ENCODE measurements around the gene ZFP62.

ZFP62 gene

DNA sequence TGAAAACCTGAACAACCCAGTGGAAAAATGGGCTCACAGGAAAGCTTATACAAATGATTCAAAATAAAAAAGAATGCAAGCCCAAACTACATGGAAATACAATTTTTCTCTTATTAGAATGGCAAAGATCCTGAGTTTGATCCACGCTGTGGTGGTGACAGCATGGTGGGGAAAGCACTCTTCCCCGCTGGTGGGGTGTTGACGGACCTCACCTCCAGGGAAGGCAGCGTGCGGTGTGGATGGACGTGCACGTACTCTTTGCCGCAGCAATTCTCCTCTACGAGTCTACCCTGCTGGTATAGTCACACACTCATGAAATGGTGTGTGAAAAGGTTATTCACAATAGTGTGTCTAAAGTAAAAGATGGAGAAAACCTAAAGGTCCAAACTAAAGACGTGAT lies 5.9 kb upstream of the ZFP62 start:
- no peak for DNase-seq

DNA sequence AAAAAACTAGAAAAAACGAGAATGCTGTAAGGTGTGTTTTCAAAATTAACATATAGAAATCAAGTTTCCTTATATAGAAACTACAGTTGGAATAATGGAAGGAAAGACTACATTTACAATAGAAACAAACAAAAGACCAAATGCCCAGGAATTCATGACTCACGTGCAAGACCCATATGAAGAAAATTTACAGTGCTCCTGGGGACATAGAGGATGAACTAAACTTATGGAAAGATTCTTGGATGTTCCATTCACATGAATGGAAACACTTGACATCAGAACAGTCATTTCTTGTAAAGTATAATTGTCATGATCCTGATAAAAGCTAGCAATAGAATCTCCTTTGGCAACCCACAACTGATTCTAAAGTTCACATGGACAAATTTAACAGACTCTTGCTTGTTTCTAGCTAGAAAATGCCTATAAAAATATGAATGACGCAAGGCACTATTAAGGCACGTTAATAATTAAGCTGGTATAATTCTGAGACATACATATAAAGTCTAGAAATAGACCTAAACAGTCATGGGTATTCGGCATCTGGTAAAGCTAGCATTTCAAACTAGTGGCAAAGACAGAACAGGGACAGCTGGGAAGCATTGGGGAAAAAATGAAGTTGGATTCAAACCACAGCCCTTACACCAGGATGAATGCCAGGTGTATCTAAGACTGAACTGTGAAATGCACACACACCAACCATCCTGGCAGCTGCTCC lies 5.1 kb upstream of the ZFP62 start:
- DNase-seq, result no peak

DNA sequence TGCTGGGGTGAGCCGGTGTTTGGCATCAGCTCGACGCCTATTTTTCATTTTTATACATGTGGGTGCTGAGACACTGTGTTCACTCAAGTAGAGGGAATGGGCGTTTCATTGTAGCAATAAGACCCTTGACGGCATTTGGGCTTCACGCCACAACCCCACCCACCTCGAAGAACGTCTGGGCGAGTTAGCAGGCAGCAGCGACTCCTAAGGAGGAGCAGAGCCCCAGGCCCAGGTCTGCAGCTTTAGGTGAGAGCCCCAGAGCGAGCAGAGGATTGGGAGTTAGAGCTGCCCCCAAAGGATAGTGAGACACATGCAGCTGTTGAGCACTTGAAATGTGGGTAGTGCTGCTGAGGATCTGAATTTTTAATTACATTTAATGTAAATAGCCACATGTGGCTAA lies 1.6 kb upstream of the ZFP62 start:
- no peak for DNase-seq

DNA sequence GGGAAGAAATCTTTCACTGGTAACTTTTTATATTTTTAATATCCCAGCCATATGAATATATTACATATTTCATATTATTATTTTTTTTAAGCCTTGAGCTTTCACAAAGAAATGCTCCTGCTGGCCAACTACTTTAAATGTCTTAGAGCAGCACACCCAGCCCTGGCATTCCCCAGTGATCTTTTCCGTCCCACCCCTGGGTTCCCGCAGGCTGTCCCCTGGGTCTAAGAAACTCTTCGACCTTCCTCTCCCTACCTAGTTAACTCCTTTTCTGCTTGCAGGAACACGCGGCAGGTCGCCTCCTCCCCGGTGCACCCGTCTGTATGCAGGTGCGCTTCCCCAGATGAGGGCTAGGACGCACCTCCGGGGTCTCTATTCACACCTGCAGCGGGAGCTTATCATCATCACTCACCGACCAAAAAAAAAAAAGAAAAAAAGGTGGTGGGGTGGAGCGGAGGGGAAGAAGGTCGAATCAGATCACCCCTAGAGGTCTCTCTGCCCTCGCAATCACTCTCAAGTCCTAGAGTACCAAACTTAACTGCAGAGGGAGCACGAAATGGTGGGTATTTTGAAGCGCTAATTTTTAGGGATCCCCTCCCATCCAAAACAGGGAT lies 696 bp downstream of the ZFP62 start:
- DNase-seq, result no peak

DNA sequence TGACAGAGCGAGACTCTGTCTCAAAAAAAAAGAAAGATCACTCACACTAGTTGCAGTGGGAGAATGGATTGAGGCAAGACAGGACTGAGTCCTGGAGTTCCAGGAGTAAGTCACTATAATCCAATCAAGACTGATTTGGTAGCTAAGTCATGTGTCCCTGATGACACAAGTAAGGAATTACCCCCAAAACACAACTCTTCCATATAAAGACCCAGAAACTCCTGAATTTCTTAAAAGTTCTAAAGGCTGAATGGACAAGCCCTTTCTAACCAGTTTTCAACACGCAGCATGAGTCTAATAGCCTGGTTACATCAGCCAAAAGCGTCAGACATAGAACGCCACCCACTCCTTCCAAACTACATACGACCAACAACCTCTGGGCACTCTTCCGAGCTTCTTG lies 2.5 kb downstream of the ZFP62 start:
- DNase-seq, result no peak

DNA sequence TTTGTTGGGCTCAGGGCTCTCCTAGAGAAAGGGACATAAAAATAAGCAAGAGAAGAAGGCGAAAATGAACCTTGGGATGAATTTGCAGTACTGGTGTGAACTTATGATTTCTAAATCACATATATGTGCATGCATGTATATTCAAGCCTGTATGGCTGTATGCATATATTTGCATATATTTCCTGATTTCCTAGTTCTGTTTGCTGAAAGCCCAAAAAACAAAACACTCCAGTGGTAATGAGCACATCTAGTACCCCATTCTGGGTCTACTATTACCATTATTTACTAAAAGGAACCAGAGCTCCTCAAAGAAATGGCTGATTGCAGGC lies 7.3 kb downstream of the ZFP62 start:
- no peak for DNase-seq

DNA sequence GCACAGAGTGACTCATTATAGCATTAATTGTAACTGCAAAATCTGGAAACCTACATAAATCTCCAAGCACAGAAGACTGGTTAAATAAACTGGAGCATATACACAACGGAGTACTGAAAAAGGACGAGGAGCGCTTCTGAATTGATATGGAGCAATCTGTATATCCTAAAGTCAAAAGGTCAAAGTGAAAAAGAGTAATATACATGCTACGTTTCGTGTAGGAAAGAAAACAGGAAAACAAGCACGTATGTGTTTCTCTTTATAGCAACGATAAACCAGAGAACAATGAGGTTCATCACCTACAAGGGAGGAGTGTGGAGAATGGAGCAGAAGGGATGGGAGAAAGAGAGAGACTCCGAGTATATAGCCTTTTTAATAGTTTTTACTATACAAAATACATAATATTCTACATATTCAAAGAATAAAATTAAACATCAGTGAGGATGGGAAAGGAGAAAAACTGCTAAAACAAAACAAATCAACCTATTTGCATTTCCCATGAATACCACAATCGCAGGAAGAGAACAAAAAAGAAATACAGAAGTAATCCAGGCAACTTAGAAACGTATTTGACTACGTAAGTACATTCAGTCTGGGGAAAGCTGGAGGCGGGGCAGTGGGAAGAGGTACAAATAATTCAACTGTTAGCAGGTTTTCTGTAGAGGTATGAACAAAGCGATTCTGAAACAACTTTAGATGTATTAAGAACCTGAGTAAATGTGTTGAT lies 7.8 kb downstream of the ZFP62 start:
- no peak for DNase-seq

DNA sequence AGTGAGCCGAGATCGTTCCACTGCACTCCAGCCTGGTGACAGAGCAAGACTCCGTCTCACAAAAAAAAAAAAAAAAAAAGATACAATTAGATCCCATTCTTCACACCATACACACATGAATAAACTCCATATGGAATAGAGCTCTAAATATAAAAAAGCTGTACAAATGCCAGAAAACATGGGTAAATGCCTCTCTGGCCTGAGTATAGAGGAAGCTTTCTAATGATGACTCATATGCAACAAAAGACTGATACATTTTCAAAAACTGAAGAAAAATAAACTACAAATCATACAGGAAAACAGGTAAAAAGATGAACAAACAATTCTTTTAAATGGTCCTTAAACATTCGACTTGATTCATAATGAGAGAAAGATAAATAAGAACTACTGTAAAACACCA lies 8.6 kb downstream of the ZFP62 start:
- DNase-seq, result no peak

DNA sequence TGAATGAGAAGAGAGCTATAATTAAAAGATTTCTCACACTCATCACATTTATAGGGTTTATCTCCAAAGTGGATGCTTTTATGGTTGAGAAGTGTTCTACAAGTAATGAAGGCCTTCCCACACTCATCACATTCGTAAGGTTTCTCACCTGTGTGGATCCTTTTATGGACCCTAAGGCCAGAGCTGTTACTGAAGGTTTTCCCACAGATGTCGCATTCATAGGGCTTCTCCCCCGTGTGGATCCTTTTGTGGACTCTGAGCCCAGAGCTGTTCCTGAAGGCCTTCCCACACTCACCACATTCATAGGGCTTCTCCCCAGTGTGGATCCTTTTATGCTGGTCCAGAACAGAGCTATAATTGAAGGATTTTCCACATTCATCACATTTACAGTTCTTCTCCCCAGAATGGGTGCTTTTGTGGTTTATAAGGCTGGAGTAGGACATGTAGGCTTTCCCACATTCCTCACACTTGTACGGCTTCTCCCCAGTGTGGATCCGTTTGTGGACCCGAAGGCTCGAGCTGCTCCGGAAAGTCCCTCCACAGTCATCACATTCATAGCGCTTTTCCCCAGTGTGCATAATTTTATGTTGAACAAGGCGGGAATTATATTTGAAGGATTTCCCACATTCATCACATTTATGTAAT lies 10.5 kb downstream of the ZFP62 start:
- no peak for DNase-seq

DNA sequence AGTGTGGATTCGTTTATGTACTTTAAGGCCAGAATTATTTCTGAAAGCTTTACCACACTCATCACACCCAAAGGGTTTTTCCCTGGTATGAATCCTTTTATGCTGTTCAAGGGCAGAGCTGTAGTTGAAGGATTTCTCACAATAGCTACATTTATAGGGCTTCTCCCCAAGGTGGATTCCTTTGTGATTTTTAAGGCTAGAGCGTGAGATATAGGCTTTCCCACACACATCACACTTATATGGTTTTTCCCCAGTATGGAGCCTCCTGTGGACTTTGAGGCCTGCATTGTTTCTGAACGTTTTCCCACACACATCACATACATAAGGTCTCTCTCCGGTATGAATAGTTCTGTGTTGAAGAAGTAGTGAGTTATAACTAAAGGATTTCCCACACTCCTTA lies 11.2 kb downstream of the ZFP62 start:
- DNase-seq, result no peak

DNA sequence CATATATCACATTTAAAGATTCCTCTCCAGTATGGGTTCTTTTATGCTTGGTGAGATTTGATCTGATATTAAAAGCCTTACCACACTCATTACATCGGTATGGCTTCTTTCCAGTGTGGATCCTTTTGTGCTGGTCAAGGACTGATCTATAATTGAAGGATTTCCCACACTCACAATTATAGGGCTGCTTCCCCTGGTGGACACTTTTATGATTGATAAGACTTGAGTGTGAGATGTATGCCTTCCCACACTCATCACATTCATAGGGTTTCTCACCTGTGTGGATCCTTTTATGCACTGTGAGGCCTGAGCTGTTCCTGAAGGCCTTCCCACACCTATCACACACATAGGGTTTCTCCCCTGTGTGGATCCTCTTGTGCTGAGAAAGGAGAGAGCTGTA lies 12.2 kb downstream of the ZFP62 start:
- DNase-seq, result no peak

DNA sequence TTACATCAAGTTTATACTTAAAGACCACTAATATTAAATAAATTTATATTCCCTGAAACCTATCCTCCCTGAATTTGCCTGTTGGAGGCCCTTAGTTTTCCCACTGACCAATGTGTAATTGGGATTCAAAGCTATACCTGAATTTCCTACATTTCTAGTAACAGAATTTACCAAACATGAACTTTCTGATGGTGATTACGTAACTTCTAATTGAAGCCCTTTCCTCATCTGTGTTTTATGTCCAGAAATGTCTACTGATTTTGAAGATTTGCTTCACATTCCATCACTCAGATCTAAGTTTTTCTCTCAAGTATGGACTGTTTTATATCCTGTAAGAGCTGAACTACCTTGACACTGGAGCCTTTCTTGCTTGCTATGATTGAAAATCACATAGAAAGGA lies 12.8 kb downstream of the ZFP62 start:
- DNase-seq, result no peak

DNA sequence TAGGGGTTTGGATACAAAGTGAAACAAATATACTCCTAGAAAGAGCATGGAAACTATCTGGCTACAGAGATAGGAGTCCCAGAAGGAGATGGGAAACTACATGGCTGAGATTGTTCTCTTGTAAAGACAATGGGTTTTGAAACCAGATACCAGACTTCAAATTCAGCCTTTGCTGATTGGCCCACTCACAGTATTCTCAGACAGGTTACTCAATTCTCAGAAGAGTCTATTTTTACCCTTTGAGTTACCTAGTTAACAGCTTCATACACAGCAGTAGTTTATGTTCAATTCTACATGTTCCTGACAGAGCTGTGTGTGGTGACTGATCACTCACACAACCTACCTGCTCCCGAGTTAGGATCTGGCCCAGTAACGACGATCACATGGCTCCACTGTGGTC lies 14.1 kb downstream of the ZFP62 start:
- no peak for DNase-seq

DNA sequence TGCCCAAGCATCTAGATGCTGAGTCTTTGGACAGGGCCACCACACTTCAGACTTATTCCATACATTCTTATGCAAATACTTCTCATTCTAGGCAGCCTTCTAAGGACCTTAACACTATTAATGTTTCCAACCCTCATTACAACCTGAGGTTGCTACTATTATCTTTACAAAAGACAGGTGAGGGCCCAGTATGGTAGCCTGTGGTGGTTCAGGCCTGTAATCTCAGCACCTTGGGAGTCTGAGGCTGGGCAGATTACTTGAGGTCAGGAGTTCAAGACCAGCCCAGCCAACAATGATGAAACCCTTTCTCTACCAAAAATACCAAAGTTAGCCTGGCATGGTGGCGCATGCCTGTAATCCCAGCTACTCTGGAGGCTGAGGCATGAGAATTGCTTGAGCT lies 16.2 kb downstream of the ZFP62 start:
- no peak for DNase-seq

DNA sequence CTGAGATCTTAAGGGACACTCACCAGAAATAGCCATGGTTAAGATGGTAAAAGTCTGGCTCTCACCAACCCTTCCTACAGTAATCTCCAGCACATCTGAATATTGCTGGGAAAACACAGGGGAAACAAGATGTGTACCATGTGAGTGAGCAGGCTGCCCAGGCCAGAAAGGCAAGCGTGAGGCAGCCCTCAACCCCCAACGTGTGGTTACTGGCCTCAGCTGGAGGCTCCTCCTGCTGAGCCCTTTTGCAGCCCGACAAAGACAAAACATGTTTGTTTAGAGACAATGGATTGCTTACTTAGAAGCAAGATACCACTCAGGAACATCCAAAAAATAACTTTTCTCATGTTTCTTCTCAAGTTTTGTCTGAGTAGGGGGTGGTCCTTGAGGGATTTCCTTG lies 16.6 kb downstream of the ZFP62 start:
- no peak for DNase-seq

DNA sequence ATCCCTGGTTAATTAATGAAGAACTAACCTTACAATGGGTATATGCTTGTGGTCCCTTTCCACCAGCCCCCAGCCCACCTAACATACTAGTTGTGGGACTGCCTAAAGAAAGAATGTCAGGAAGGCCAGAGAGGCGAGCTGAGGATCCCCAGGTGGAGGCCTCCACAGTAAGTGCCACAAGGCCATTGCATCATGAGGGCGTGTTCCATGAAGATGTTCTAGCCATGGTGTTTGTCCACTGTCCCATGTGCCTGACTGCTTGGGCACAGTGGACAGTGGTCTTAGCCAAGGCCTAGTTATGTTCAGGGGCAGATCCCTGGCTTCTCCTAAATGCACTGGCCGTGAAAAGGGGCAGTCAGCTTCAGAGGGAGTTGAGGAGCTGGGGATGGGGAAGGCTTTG lies 21.1 kb downstream of the ZFP62 start:
- no peak for DNase-seq

DNA sequence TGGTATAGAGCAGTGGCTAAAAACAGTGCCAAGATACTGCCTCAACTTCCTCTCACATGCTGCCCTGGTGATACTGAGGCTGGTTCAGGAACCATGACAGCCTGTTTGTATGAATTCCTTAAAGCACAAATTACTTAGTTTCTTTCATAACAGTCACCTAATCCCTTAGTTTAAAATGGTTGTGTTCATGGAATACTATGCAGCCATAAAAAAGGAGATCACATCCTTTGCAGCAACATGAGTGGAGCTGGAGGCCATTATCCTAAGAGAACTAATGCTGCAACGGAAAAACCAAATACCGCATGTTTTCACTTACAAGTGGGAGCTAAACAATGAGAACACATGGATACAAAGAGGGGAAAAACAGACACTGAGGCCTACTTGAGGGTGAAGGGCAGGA lies 21.8 kb downstream of the ZFP62 start:
- no peak for DNase-seq

DNA sequence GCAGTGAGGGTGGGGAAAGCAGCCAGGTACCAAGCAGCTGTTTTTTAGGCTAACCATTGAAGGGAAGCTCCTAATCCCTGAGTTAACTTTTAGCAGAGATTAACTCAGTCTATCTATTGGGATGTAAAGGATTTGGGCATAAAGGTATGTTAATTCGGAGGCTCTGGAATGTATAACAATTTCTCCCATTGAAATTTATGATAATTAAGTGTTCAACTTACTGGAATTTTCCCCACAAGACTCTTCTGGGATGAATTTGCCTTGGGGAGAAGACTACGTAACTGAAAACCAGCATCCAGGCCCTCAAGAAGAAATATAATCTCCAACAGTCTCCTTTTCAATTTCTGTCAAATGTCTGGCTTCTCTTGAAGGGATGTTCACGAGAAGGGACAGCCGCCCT lies 23.6 kb downstream of the ZFP62 start:
- DNase-seq, result no peak

DNA sequence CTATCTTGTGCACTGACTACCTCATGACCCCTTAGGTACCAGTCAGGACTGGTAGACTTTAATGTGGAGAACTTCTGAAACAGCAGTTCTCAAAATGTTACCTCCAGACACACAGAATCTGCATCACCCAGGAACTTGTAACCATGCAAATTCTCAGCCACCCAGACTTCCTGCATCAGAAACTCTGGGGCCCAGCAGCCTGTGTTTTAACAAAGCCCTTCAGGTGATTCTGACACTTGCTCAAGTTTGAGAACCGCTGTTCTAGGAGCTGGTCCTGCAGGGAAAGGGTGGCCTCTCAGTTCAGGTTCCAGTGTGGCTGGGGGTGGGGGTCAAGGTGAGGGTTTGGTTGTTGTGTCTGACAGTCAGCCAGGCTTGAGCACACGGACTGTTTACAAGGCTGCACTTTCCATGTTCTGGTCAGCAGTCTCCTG lies 28.4 kb downstream of the ZFP62 start:
- peak; percentile 42 for DNase-seq

DNA sequence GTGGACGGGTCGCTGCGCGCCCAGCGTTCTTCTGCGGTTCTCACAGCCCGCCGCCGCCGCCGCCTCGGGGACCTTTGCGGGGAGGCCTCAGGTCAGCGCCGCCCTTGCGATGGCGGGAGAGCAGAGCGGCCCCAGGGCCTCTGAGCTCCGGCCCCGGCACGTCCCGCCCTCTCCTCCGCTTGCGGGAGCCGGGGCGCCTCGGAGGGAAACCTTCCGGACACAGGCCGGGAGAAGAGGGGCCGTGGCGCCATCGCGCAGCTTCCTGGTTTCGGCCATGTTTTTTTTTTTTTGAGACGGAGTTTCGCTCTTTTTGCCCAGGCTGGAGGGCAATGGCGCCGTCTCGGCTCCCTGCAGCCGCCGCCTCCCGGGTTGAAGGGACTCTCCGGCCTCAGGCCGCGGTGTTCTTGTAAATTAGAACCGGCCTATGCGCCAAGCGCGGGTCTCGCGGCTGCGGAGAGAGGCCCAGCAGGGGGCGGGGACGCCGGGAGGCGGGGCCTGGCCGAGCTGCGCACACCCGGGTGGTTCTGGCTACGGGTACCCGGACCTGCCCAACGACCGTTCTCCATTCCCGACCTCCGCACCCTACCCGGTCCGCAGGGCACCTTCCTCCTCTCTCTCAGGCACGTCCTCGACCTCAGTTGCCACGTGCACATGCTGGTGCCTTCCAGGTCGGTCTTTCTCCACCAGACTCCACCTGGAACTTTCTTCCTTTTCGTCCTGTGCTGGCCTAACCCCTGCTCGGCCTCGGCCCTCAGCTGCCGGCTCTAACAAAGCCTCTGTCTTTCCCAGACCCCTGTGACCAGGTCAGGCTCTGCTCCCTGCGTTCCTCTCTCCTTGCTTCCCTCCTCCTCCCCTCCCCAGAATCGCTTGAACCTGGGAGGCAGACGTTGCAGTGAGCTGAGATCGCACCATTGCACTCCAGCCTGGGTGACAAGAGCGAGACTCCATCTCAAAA lies 29.7 kb downstream of the ZFP62 start:
- DNase-seq, result peak; percentile 81

DNA sequence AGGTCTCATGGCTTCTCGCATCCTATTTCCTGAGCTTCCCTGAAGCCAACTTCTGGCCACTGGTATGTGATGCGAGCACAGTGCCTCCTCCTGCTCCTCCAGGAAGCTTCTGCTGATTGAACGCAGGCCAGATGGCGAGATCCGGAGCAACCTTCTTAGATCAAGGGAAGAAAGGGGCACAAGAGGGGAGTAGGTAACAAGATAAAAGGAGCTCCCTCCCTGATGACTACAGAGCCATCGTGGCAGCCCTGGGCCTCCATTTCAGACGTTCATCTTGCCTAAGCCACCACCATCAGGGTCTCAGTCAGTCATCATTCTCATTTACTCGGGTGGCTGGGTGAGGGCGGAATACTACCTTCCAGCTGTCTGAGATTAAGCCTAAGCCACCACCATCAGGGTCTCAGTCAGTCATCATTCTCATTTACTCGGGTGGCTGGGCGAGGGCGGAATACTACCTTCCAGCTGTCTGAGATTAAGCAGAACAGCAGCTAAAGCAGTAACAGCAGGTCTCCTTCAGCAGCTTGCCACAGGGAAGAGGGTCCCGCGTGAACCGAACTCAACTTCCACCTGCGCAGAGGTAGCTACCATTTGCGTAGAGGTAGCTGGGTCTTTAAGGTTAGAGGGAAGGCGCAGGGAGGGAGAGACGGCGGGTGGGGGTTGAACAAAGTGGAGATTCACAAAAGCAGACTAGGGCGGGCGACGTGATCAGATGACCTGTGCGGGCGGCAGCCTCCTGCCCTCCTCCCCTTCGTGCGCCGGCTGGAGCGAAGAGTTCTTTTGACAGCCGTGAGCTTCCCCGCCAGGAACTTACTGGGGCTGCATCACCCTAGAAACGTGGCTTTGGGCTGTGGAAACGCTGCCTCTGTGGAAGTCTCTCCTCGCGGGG lies 30.6 kb downstream of the ZFP62 start:
- DNase-seq, result peak; percentile 75

DNA sequence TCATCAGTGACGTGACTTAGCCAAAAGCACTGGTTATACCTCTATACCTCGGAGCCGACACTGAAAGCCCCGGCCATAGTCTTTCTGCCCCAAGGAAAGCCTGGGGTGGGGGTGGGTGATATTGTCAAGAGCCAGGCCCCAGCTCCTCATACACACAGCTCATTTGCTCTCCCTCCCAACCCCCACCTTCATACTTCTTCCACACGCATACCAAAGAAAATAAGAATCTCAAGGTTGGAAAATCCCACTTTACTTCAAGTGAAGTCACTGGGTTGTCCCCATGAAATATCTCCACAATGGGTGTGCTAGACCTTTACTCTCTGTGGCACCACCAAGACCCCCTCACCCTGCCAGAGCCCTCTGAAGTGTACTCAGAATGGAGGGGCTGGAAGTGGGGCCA lies 31.4 kb downstream of the ZFP62 start:
- DNase-seq, result no peak

All from activated naive CD4-positive, alpha-beta T cell treated with Interleukin-2 at 50 U/mL for 16 hours (primary cell).